CD14-positive monocyte (primary cell): ENCODE measurements around the gene EPHB6. TPM values are rescaled to one million over a fixed set of nuclear protein-coding genes. Genes with fewer than 3 reads are reported as not detected.

Experiments used
- DNase-seq, 3 donors: peaks; one replicate each; pipeline ENCODE4 v3.0.0-alpha.2; 2011 to 2022
- H2AFZ ChIP-seq: 2 replicates; pipeline ENCODE4 v1.6.0; 2012; ENCODE audit warnings: mild to moderate bottlenecking, low read depth, low read length, inconsistent platforms; ENCODE audit not compliant: insufficient read depth, poor library complexity, severe bottlenecking
- H3K27ac ChIP-seq, 2 donors: 1 replicate in 1 of 2; 2 replicates in 1 of 2; pipeline ENCODE4 v1.5.1; 2012 to 2013; ENCODE audit warnings: low read length in 2 of 2, control low read depth in 1 of 2, inconsistent platforms in 1 of 2, low read depth in 1 of 2, mild to moderate bottlenecking in 1 of 2
- H3K27me3 ChIP-seq, 2 donors: one replicate each; pipeline versions ENCODE4 v1.6.0 to v1.6.1; 2011 to 2013; ENCODE audit warnings: low read length in 2 of 2; ENCODE audit not compliant: control insufficient read depth in 2 of 2, insufficient read depth in 2 of 2
- H3K36me3 ChIP-seq, 2 donors: replicated peaks in 1 of 2; 1 replicate in 1 of 2; 2 replicates in 1 of 2; pipeline versions ENCODE4 v1.5.1 to v1.6.1; 2012 to 2013; ENCODE audit warnings: low read length in 2 of 2, control low read depth in 1 of 2, inconsistent platforms in 1 of 2, mild to moderate bottlenecking in 1 of 2; ENCODE audit not compliant: insufficient read depth in 2 of 2, control insufficient read depth in 1 of 2
- H3K4me1 ChIP-seq, 2 donors: 1 replicate in 1 of 2; 2 replicates in 1 of 2; pipeline versions ENCODE4 v1.5.1 to v1.6.1; 2012 to 2013; ENCODE audit warnings: low read length in 2 of 2, control low read depth in 1 of 2, inconsistent platforms in 1 of 2, mild to moderate bottlenecking in 1 of 2, moderate library complexity in 1 of 2; ENCODE audit not compliant: insufficient read depth in 2 of 2, control insufficient read depth in 1 of 2
- H3K4me2 ChIP-seq: replicated peaks from 2 replicates; pipeline ENCODE3; 2012; ENCODE audit warnings: low read length, moderate library complexity, mild to moderate bottlenecking; ENCODE audit not compliant: poor library complexity, severe bottlenecking; ENCODE audit errors: extremely low read depth
- H3K4me3 ChIP-seq, 3 experiments: fragments of 200-600 bp in 1 of 3; sonication (generic) in 1 of 3; replicated peaks in 1 of 3; 1 replicate in 2 of 3; 2 replicates in 1 of 3; pipeline ENCODE4 v1.5.1; 2011 to 2013; ENCODE audit warnings: low read length in 3 of 3, mild to moderate bottlenecking in 3 of 3, control low read depth in 2 of 3, low read depth in 2 of 3, inconsistent platforms in 1 of 3, moderate library complexity in 1 of 3
- H3K79me2 ChIP-seq: 2 replicates; pipeline ENCODE4 v1.6.0; 2012; ENCODE audit warnings: mild to moderate bottlenecking, control low read depth, inconsistent platforms, low read length, moderate library complexity; ENCODE audit not compliant: insufficient read depth
- H3K9ac ChIP-seq: 2 replicates; pipeline ENCODE4 v1.6.0; 2017; ENCODE audit warnings: low read length, mild to moderate bottlenecking; ENCODE audit not compliant: insufficient read depth, poor library complexity, severe bottlenecking
- H3K9me3 ChIP-seq, 2 donors: replicated peaks in 1 of 2; 1 replicate in 1 of 2; 2 replicates in 1 of 2; pipeline versions ENCODE4 v1.5.1 to v1.6.1; 2012 to 2013; ENCODE audit warnings: low read length in 2 of 2, control low read depth in 1 of 2; ENCODE audit not compliant: control insufficient read depth in 1 of 2, insufficient read depth in 1 of 2
- H4K20me1 ChIP-seq: 2 replicates; pipeline ENCODE4 v1.6.0; 2012; ENCODE audit warnings: mild to moderate bottlenecking, low read length, control low read depth, moderate library complexity; ENCODE audit not compliant: insufficient read depth
- H3K27ac Mint-ChIP-seq, 7 donors: one replicate each; pipeline ENCODE4 v1.8.0; 2020; ENCODE audit warnings: mild to moderate bottlenecking in 7 of 7, mixed read lengths in 7 of 7, moderate library complexity in 6 of 7, inconsistent platforms in 2 of 7
- H3K27me3 Mint-ChIP-seq, 3 donors: one replicate each; pipeline ENCODE4 v1.8.0; 2021 to 2022; ENCODE audit warnings: low read depth in 3 of 3, mild to moderate bottlenecking in 3 of 3, mixed read lengths in 3 of 3, moderate library complexity in 3 of 3, inconsistent platforms in 1 of 3
- H3K36me3 Mint-ChIP-seq, 2 donors: one replicate each; pipeline ENCODE4 v1.8.0; 2020; ENCODE audit warnings: mixed read lengths in 2 of 2, inconsistent platforms in 1 of 2, mild to moderate bottlenecking in 1 of 2
- H3K4me1 Mint-ChIP-seq: one replicate; pipeline ENCODE4 v1.8.0; 2020; ENCODE audit warnings: mild to moderate bottlenecking, mixed read lengths
- H3K4me3 Mint-ChIP-seq, 2 donors: one replicate each; pipeline ENCODE4 v1.8.0; 2020; ENCODE audit warnings: mild to moderate bottlenecking in 2 of 2, mixed read lengths in 2 of 2, moderate library complexity in 1 of 2
- H3K9me3 Mint-ChIP-seq, 7 donors: one replicate each; pipeline ENCODE4 v1.8.0; 2020 to 2022; ENCODE audit warnings: mixed read lengths in 7 of 7, mild to moderate bottlenecking in 6 of 7, moderate library complexity in 6 of 7, inconsistent platforms in 2 of 7
- CTCF ChIP-seq: fragments of 200-600 bp; IDR thresholded peaks from one replicate; pipeline ENCODE4 v1.8.0; 2022; ENCODE audit warnings: antibody characterized with exemption, mild to moderate bottlenecking
- WGBS: methylation state at CpG from one replicate; pipeline ENCODE4 v1.1.5; 2013; ENCODE audit warnings: missing lambda C conversion rate; ENCODE audit not compliant: insufficient coverage; 5-methylcytosine and 5-hydroxymethylcytosine counted together
- intact Hi-C, 2 donors: fragments of 100-400 bp; cut with micrococcal nuclease; formaldehyde crosslinking; loops; one replicate each; pipeline versions ENCODE4 v1.15.0 to v1.15.1; 2023
- polyA plus RNA-seq, 3 donors: library from polyadenylated mRNA; depleted of rRNA in 1 of 3; unstranded in 2 of 3; stranded (reverse) in 1 of 3; fragments of 300-500 nt in 2 of 3; fragments of >200 nt in 1 of 3; fragmentation: Illumina TruSeq in 2 of 3; gene quantifications; 1 replicate in 2 of 3; 2 replicates in 1 of 3; pipeline ENCODE4 v1.2.3, GENCODE V29; 2012 to 2021

EPHB6 gene
- polyA plus RNA-seq, 3 donors = 7.9 to 18.2 (median 9.3) TPM

GRCh38 chr7:142883145-142883544, 28.3 kb downstream of the EPHB6 start:
- no peak for TF ChIP-seq CTCF
- no peak overlapping the region for H3K4me3 Mint-ChIP-seq
- Histone ChIP-seq H2AFZ (no peak overlapping the region), H3K4me3 (no peak overlapping the region), H3K27me3 (no peaks in the 10 kb centered on the region), H3K27ac (no peak overlapping the region), H4K20me1 (no peaks in the 10 kb centered on the region), H3K4me2 (no peak overlapping the region), H3K9me3 (no peaks in the 10 kb centered on the region), H3K79me2 (no peaks in the 10 kb centered on the region), H3K9ac (no peak overlapping the region), H3K4me1 (no peaks in the 10 kb centered on the region), H3K36me3 (no peaks in the 10 kb centered on the region)
- 95% methylated on average over 4 of the region's 10 CpGs for WGBS
- no peak overlapping the region for H3K27ac Mint-ChIP-seq
- no peak for DNase-seq
- intact Hi-C loops = loop anchor here in 1 of 2 donors (10.0 kb wide), 1 partner anchor 122 kb away; no protein-coding TSS in a partner anchor
- H3K36me3 Mint-ChIP-seq = no peaks in the 10 kb centered on the region
- H3K4me1 Mint-ChIP-seq = no peaks in the 10 kb centered on the region
- H3K9me3 Mint-ChIP-seq = no peaks in the 10 kb centered on the region
- H3K27me3 Mint-ChIP-seq = peaks cover 2 to 8% (median 3%) of the 10 kb centered on the region in 3 donors

GRCh38 chr7:142883571-142884285, 28.9 kb downstream of the EPHB6 start:
- H3K79me2 ChIP-seq = no peaks in the 10 kb centered on the region
- no peaks in the 10 kb centered on the region for H3K9me3 Mint-ChIP-seq
- no peaks in the 10 kb centered on the region for H3K4me1 Mint-ChIP-seq
- H3K27ac Mint-ChIP-seq = no peak overlapping the region
- no peak for TF ChIP-seq CTCF
- no peaks in the 10 kb centered on the region for H3K27me3 ChIP-seq
- H3K36me3 Mint-ChIP-seq = no peaks in the 10 kb centered on the region
- H3K4me3 Mint-ChIP-seq = no peak overlapping the region
- no peaks in the 10 kb centered on the region for H3K9me3 ChIP-seq
- H3K27ac ChIP-seq = no peak overlapping the region
- H3K4me2 ChIP-seq = no peak overlapping the region
- no peak overlapping the region for H2AFZ ChIP-seq
- no peaks in the 10 kb centered on the region for H4K20me1 ChIP-seq
- no peak overlapping the region for H3K4me3 ChIP-seq
- intact Hi-C loops = loop anchor here in 1 of 2 donors (10.0 kb wide), 1 partner anchor 121 kb away; no protein-coding TSS in a partner anchor
- no peak for DNase-seq
- H3K9ac ChIP-seq = no peak overlapping the region
- H3K36me3 ChIP-seq = no peaks in the 10 kb centered on the region
- H3K27me3 Mint-ChIP-seq = peaks cover 2 to 9% (median 3%) of the 10 kb centered on the region in 3 donors
- H3K4me1 ChIP-seq = no peaks in the 10 kb centered on the region
- 80% methylated on average over 2 of the region's 7 CpGs for WGBS
